ENCODE results near the gene SCARB1. TPM values are rescaled to one million over a fixed set of nuclear protein-coding genes. Genes with fewer than 3 reads are reported as not detected.

Gene SCARB1
- total RNA-seq, 1 donor from 2014 or later: 4.3 TPM

- Histone ChIP-seq H3K4me1 (peaks cover 9% of the 10 kb centered on the region), H3K9ac (no peak overlapping the region), H3K27ac (no peak overlapping the region), H3K36me3 (no peaks in the 10 kb centered on the region), H3K9me3 (ENCODE audit: low read depth) (no peaks in the 10 kb centered on the region), H3K4me3 (no peak overlapping the region), H2AFZ (replicated peaks) (no peak overlapping the region), H3K27me3 (no peaks in the 10 kb centered on the region), H3K79me2 (ENCODE audit: low read depth) (no peaks in the 10 kb centered on the region), H4K20me1 (ENCODE audit: low read depth) (peaks cover 3% of the 10 kb centered on the region), H3K4me2 (no peak overlapping the region), H3F3A (ENCODE audit: low read depth) (peaks cover 32% of the 10 kb centered on the region)
- peak overlapping the region; percentile 52 for H3K27ac Mint-ChIP-seq
- no peak for DNase-seq (ENCODE audit: low spot score)
- peaks cover 8% of the 10 kb centered on the region for H3K9me3 Mint-ChIP-seq
- no peak overlapping the region for H3K4me3 Mint-ChIP-seq
- peaks cover 55% of the 10 kb centered on the region for H3K4me1 Mint-ChIP-seq
- TF ChIP-seq CTCF (IDR thresholded peaks at IDR 0.05) (no peak), EZH2phosphoT487 (IDR thresholded peaks at IDR 0.05) (no peak), EZH2 (IDR thresholded peaks at IDR 0.05) (no peak)
- peaks cover 33% of the 10 kb centered on the region for H3K27me3 Mint-ChIP-seq (ENCODE audit: insufficient read depth, low read depth)
- H3K36me3 Mint-ChIP-seq: no peaks in the 10 kb centered on the region
Observed at GRCh38 chr12:124733086-124733485, 130.6 kb downstream of the SCARB1 start.

- no peak overlapping the region for H3K27ac ChIP-seq
- no peak overlapping the region for H2AFZ ChIP-seq (replicated peaks)
- H3K9me3 ChIP-seq (ENCODE audit: low read depth): no peaks in the 10 kb centered on the region
- no peaks in the 10 kb centered on the region for H3K36me3 Mint-ChIP-seq
- peaks cover 27% of the 10 kb centered on the region for H3K27me3 Mint-ChIP-seq (ENCODE audit: insufficient read depth, low read depth)
- H3K9ac ChIP-seq: no peak overlapping the region
- H3K4me1 Mint-ChIP-seq: peaks cover 53% of the 10 kb centered on the region
- TF ChIP-seq EZH2phosphoT487 (IDR thresholded peaks at IDR 0.05) (no peak), CTCF (IDR thresholded peaks at IDR 0.05) (no peak)
- H3K9me3 Mint-ChIP-seq: peaks cover 7% of the 10 kb centered on the region
- H3K36me3 ChIP-seq: no peaks in the 10 kb centered on the region
- H3K4me2 ChIP-seq: no peak overlapping the region
- H3K4me3 Mint-ChIP-seq: peak overlapping the region; percentile 57
- no peak for DNase-seq (ENCODE audit: low spot score)
- H3K79me2 ChIP-seq (ENCODE audit: low read depth): no peaks in the 10 kb centered on the region
- peaks cover 3% of the 10 kb centered on the region for H4K20me1 ChIP-seq (ENCODE audit: low read depth)
- no peaks in the 10 kb centered on the region for H3K27me3 ChIP-seq
- H3K27ac Mint-ChIP-seq: peak overlapping the region; percentile 52
- H3K4me1 ChIP-seq: peaks cover 9% of the 10 kb centered on the region
- H3F3A ChIP-seq (ENCODE audit: low read depth): peaks cover 32% of the 10 kb centered on the region
- H3K4me3 ChIP-seq: no peak overlapping the region
Observed at GRCh38 chr12:124732275-124733075, 131.2 kb downstream of the SCARB1 start.

GRCh38 chr12:124731869-124732268 lies 131.8 kb downstream of the SCARB1 start:
- Histone ChIP-seq H4K20me1 (ENCODE audit: low read depth) (peaks cover 3% of the 10 kb centered on the region), H3K36me3 (no peaks in the 10 kb centered on the region), H3K27me3 (no peaks in the 10 kb centered on the region), H2AFZ (replicated peaks) (no peak overlapping the region), H3K4me2 (no peak overlapping the region), H3K4me3 (no peak overlapping the region), H3K9ac (no peak overlapping the region), H3K79me2 (ENCODE audit: low read depth) (no peaks in the 10 kb centered on the region), H3F3A (ENCODE audit: low read depth) (peaks cover 32% of the 10 kb centered on the region), H3K9me3 (ENCODE audit: low read depth) (no peaks in the 10 kb centered on the region), H3K27ac (no peak overlapping the region), H3K4me1 (peaks cover 9% of the 10 kb centered on the region)
- H3K36me3 Mint-ChIP-seq: no peaks in the 10 kb centered on the region
- H3K27me3 Mint-ChIP-seq (ENCODE audit: insufficient read depth, low read depth): peaks cover 25% of the 10 kb centered on the region
- H3K27ac Mint-ChIP-seq: no peak overlapping the region
- peak overlapping the region; percentile 57 for H3K4me3 Mint-ChIP-seq
- TF ChIP-seq CTCF (IDR thresholded peaks at IDR 0.05): no peak
- no peak for TF ChIP-seq EZH2 (IDR thresholded peaks at IDR 0.05)
- no peak for TF ChIP-seq EZH2phosphoT487 (IDR thresholded peaks at IDR 0.05)
- DNase-seq (ENCODE audit: low spot score): no peak
- peaks cover 50% of the 10 kb centered on the region for H3K4me1 Mint-ChIP-seq
- H3K9me3 Mint-ChIP-seq: peaks cover 5% of the 10 kb centered on the region

Measured in neural progenitor cell (in vitro differentiated cells).